GM18526 (cell line): Measurements from ENCODE around the gene PRSS3.

Experiments used
- POLR2A ChIP-seq: IDR thresholded peaks from 3 replicates; pipeline ENCODE4 v1.6.1; 2011; ENCODE audit not compliant: insufficient read length; ENCODE audit errors: extremely low read depth

Gene PRSS3

GRCh38 chr9:33787839-33788238 lies 7.5 kb upstream of the PRSS3 start:
- TF ChIP-seq POLR2A, result no peak

- TF ChIP-seq POLR2A, result no peak
Measured at GRCh38 chr9:33791117-33791516, 4.2 kb upstream of the PRSS3 start.

GRCh38 chr9:33794560-33794959 lies 801 bp upstream of the PRSS3 start:
- TF ChIP-seq POLR2A, result no peak

GRCh38 chr9:33795819-33796218 lies 458 bp downstream of the PRSS3 start:
- no peak for TF ChIP-seq POLR2A

- no peak for TF ChIP-seq POLR2A
Measured at GRCh38 chr9:33797837-33798236, 2.5 kb downstream of the PRSS3 start.

- no peak for TF ChIP-seq POLR2A
Measured at GRCh38 chr9:33798545-33798944, 3.2 kb downstream of the PRSS3 start.

- no peak for TF ChIP-seq POLR2A
Measured at GRCh38 chr9:33799928-33800704, 4.8 kb downstream of the PRSS3 start.

- no peak for TF ChIP-seq POLR2A
Measured at GRCh38 chr9:33800886-33801285, 5.5 kb downstream of the PRSS3 start.

- no peak for TF ChIP-seq POLR2A
Measured at GRCh38 chr9:33809506-33809905, 14.1 kb downstream of the PRSS3 start.

- TF ChIP-seq POLR2A, result no peak
Measured at GRCh38 chr9:33813712-33814641, 18.6 kb downstream of the PRSS3 start.

GRCh38 chr9:33815781-33816180 lies 20.4 kb downstream of the PRSS3 start:
- no peak for TF ChIP-seq POLR2A

GRCh38 chr9:33816327-33817252 lies 21.2 kb downstream of the PRSS3 start, which contains the start of gene UBE2R2:
Gene UBE2R2 (plus strand): TSS chr9:33817160. CDS start chr9:33817758, 598 bp downstream.
- peak; percentile 76 for TF ChIP-seq POLR2A

- TF ChIP-seq POLR2A, result peak; percentile 37
Measured at GRCh38 chr9:33817327-33818166, 22.2 kb downstream of the PRSS3 start.
